Thyroid gland (tissue), 4 donors: ENCODE measurements around the gene PRPF6. TPM values are rescaled to one million over a fixed set of nuclear protein-coding genes. Genes with fewer than 3 reads are reported as not detected.

Experiments
- DNase-seq, 2 donors: peaks; one replicate each; pipeline ENCODE4 v3.0.0-alpha.2; 2019
- H3K27ac ChIP-seq, 3 donors: fragments of 200-600 bp; sonication (generic); 1 replicate in 2 of 3; 2 replicates in 1 of 3; pipeline ENCODE4 v1.5.1; 2016 to 2019; ENCODE audit warnings: mild to moderate bottlenecking in 1 of 3, moderate library complexity in 1 of 3
- H3K27me3 ChIP-seq: fragments of 200-600 bp; sonication (generic); one replicate; pipeline ENCODE4 v1.5.1; 2019
- H3K36me3 ChIP-seq, 2 donors: fragments of 200-600 bp; sonication (generic); one replicate each; pipeline ENCODE4 v1.5.1; 2016 to 2019
- H3K4me1 ChIP-seq, 2 donors: fragments of 200-600 bp; sonication (generic); one replicate each; pipeline ENCODE4 v1.5.1; 2017 to 2019
- H3K4me3 ChIP-seq, 3 donors: fragments of 200-600 bp; sonication (generic); replicated peaks in 1 of 3; 1 replicate in 2 of 3; 2 replicates in 1 of 3; pipeline ENCODE4 v1.5.1; 2016; ENCODE audit warnings: mild to moderate bottlenecking in 1 of 3
- H3K9me3 ChIP-seq: fragments of 200-600 bp; sonication (generic); one replicate; pipeline ENCODE4 v1.5.1; 2017
- CTCF ChIP-seq, 6 experiments: fragments of 200-600 bp in 3 of 6; fragments of 450-650 bp in 3 of 6; sonication (generic) in 3 of 6; IDR thresholded peaks; one replicate each; pipeline ENCODE4 v1.5.1; 2016 to 2019; ENCODE audit warnings: antibody characterized with exemption in 6 of 6, mild to moderate bottlenecking in 2 of 6, inconsistent platforms in 1 of 6, moderate library complexity in 1 of 6
- POLR2A ChIP-seq, 2 donors: fragments of 450-650 bp; IDR thresholded peaks; one replicate each; pipeline ENCODE4 v1.6.1; 2017; ENCODE audit warnings: antibody characterized with exemption in 2 of 2, mild to moderate bottlenecking in 2 of 2, moderate library complexity in 1 of 2
- WGBS, 2 donors: methylation state at CpG; one replicate each; pipeline ENCODE4 v1.1.5; 2017; 5-methylcytosine and 5-hydroxymethylcytosine counted together
- intact Hi-C: fragments of 100-400 bp; cut with DNase I; formaldehyde crosslinking; loops from one replicate; pipeline ENCODE4 v1.15.1; 2023
- total RNA-seq, 4 donors: library from RNA; depleted of rRNA; stranded (reverse); fragments of >200 nt; gene quantifications; one replicate each; pipeline ENCODE4 v1.2.3, GENCODE V29; 2016

PRPF6 gene
- total RNA-seq, 4 donors from 2014 or later: 62.8 to 76.2 (median 70.1) TPM

DNA sequence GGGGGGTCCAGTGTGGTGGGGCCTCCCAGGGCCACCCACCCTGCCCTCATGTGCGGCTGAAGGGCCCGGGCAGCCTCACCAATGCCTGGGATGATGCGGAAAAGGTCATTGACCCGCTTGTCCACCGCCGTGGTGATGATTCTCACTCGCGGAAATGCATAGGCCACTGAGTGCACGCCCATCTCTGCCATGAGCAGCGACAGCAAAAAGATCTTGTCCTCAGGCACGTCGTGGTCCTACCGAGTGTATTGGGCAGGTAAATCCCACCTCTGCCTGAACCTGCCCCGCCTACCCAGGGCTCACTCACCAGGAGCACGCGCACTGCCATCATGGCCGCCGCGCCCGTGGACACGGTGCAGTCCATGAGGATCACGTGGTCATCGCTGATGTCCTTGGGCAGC, 40.9 kb upstream of the PRPF6 start:
- TF ChIP-seq POLR2A (IDR thresholded peaks at IDR 0.05): no peak
- no peak for TF ChIP-seq CTCF (IDR thresholded peaks at IDR 0.05)
- Histone ChIP-seq H3K4me1 (no peaks in the 10 kb centered on the region), H3K27ac (no peak overlapping the region), H3K4me3 (no peak overlapping the region), H3K9me3 (no peaks in the 10 kb centered on the region), H3K36me3 (peaks cover 40 to 50% of the 10 kb centered on the region in 2 donors), H3K27me3 (no peaks in the 10 kb centered on the region)
- DNase-seq: no peak
- intact Hi-C loops: no loop called here
- 91 to 96% methylated on average over 20 to 22 of the region's 23 CpGs for WGBS, 2 donors

DNA sequence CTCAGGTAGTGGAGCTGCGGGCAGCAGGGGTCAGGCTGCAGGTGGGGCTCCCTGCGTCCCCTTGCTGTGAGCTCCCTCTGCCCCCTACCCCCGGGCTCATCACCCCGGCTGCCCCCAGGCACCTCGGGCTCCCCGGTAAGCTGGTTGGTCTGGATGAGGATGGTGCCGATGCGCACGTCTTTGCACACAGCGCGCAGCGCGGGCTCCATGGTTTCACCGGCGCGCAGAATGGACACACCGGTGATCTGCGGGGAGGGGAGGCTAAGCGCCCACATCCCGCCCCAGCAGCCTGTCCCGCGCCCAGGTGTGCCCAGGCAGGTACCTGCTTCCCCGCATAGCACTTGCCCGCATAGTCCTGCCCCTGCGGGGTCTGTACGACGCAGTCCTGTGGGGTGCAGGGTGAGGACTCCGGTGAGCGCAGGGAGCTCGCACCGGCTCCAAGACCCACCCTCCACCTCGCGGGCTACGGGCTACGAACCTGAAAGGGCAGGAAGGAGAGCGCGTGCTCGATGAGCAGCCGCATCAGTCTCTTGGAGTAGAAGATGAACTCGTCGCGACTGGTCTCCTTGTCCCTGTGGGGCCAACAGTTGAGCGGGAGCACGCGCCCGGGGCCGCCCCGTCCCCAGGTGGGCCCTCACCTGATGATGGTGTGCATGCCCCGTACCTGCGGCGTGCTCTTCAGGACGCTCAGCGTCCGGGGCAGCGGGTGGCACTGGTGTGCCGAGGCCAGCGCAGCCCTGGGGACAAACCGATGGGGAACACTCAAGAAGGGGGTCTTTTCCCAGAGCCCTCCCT, 40.3 kb upstream of the PRPF6 start:
- TF ChIP-seq POLR2A (IDR thresholded peaks at IDR 0.05): no peak
- no peak for TF ChIP-seq CTCF (IDR thresholded peaks at IDR 0.05)
- intact Hi-C loops: no loop called here
- no peak overlapping the region for H3K4me3 ChIP-seq
- no peaks in the 10 kb centered on the region for H3K27me3 ChIP-seq
- H3K36me3 ChIP-seq: peaks cover 37 to 53% of the 10 kb centered on the region in 2 donors
- no peaks in the 10 kb centered on the region for H3K9me3 ChIP-seq
- H3K4me1 ChIP-seq: no peaks in the 10 kb centered on the region
- 91 to 95% methylated on average over 36 to 48 of the region's 58 CpGs for WGBS, 2 donors
- no peak for DNase-seq
- no peak overlapping the region for H3K27ac ChIP-seq

GRCh38 chr20:63941282-63942081, 39.5 kb upstream of the PRPF6 start:
- 71 to 81% methylated on average over 29 to 35 of the region's 39 CpGs for WGBS, 2 donors
- DNase-seq: peak in 1 of 2 donors; percentile 35
- no peaks in the 10 kb centered on the region for H3K4me1 ChIP-seq
- peaks cover 37 to 56% of the 10 kb centered on the region in 2 donors for H3K36me3 ChIP-seq
- no peak for TF ChIP-seq CTCF (IDR thresholded peaks at IDR 0.05)
- TF ChIP-seq POLR2A (IDR thresholded peaks at IDR 0.05): no peak
- intact Hi-C loops: no loop called here
- no peak overlapping the region for H3K27ac ChIP-seq
- H3K9me3 ChIP-seq: no peaks in the 10 kb centered on the region
- H3K27me3 ChIP-seq: no peaks in the 10 kb centered on the region
- H3K4me3 ChIP-seq: no peak overlapping the region

DNA sequence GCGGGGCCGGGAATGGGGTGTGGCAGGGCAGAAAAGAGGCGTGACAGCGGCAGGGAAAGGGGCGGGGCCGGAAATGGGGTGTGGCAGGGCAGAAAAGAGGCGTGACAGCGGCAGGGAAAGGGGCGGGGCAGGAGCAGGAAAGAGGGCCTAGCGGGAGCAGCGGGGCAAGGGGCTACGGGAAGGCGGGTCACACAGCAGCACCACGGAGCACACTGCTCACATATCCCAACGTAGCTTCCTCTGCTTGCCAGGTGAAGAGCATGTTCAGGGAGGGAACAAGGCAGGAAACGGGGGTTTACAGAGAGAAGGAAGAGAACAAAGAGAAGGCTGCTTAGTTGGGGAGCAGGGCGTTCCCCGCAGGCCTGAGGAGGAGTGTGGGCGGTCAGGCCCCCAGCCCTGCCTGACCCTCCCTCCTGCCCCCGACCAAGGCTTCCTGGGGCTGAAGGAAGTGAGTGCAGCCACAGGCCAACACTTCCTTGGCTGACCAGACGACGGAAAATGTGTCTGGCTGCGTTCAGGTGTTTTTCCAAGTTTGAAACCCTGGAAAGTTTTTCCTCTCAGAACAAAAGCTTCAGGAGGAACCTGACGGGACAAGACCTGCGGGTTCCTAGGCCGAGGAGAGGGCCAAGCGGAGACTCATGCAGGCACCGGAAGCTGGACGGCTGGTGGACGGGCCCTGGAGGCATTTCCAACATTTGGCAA, 38.5 kb upstream of the PRPF6 start:
- TF ChIP-seq POLR2A (IDR thresholded peaks at IDR 0.05) (no peak), CTCF (IDR thresholded peaks at IDR 0.05) (no peak)
- DNase-seq: peak in 1 of 2 donors; percentile 24
- Histone ChIP-seq H3K27me3 (no peaks in the 10 kb centered on the region), H3K4me1 (peaks cover 0 to 4% of the 10 kb centered on the region in 2 donors), H3K36me3 (peaks cover 37 to 56% of the 10 kb centered on the region in 2 donors), H3K4me3 (no peak overlapping the region), H3K9me3 (no peaks in the 10 kb centered on the region), H3K27ac (peak overlapping the region in 1 of 3 donors; percentile 45)
- WGBS, 2 donors: 70 to 74% methylated on average over 27 to 30 of the region's 30 CpGs
- intact Hi-C loops: no loop called here
